Stimulated activated naive CD8-positive, alpha-beta T cell treated with anti-CD3 and anti-CD28 coated beads, Interleukin-15, amount 100 ng/mL, for 72 hours (primary cell): ENCODE results near the gene ZNF527.
"Not testable (repeated sequence)": the region's sequence is repeated elsewhere in the genome, so short reads cannot be mapped to it uniquely, and the experiment has no call there.

Experiments
- ATAC-seq: fragments of 150-1000 bp; cut with Tn5 transposase; 2 replicates; pipeline ENCODE4 v1.10.0; 2021; ENCODE audit warnings: mild to moderate bottlenecking, moderate library complexity
- DNase-seq, 2 donors: peaks; one replicate each; pipeline ENCODE4 v3.0.0; 2021 to 2022
- H3K27ac Mint-ChIP-seq, 2 donors: one replicate each; pipeline ENCODE4 v1.8.0; 2022; ENCODE audit warnings: mild to moderate bottlenecking in 2 of 2, mixed read lengths in 2 of 2, moderate library complexity in 2 of 2
- H3K27me3 Mint-ChIP-seq: one replicate; pipeline ENCODE4 v1.8.0; 2022; ENCODE audit warnings: mixed read lengths
- H3K4me1 Mint-ChIP-seq: one replicate; pipeline ENCODE4 v1.8.0; 2022; ENCODE audit warnings: mild to moderate bottlenecking, mixed read lengths
- H3K4me3 Mint-ChIP-seq, 2 donors: one replicate each; pipeline ENCODE4 v1.8.0; 2022; ENCODE audit warnings: mild to moderate bottlenecking in 2 of 2, mixed read lengths in 2 of 2, moderate library complexity in 1 of 2
- H3K9me3 Mint-ChIP-seq, 2 donors: one replicate each; pipeline ENCODE4 v1.8.0; 2022; ENCODE audit warnings: mixed read lengths in 2 of 2

The ZNF527 gene

GRCh38 chr19:37370880-37371661 lies at the start of gene ZNF527:
Gene ZNF527, plus strand, starts transcription at chr19:37371099. Its CDS starts 3,100 bp downstream, at chr19:37374199.
- peak; percentile 96 for ATAC-seq
- Mint-ChIP-seq H3K27me3 (no peaks in the 10 kb centered on the region), H3K4me3 (peak within 1 kb of the TSS; percentile 90 to 99), H3K4me1 (peaks cover 15% of the 10 kb centered on the region), H3K27ac (peak within 1 kb of the TSS; percentile 94 to 98), H3K9me3 (peaks cover 14 to 15% of the 10 kb centered on the region in 2 donors)
- peak; percentile 96 to 98 for DNase-seq

- ATAC-seq (no peak), DNase-seq (no peak)
- no peak overlapping the region for H3K4me3 Mint-ChIP-seq
- no peaks in the 10 kb centered on the region for H3K27me3 Mint-ChIP-seq
- no peak overlapping the region for H3K27ac Mint-ChIP-seq
- peaks cover 14% of the 10 kb centered on the region for H3K4me1 Mint-ChIP-seq
- no peaks in the 10 kb centered on the region for H3K9me3 Mint-ChIP-seq
Measured at GRCh38 chr19:37329686-37330085, 41.2 kb upstream of the ZNF527 start.

GRCh38 chr19:37332839-37333238 lies 38.1 kb upstream of the ZNF527 start:
- H3K27ac Mint-ChIP-seq, result no peak overlapping the region
- H3K27me3 Mint-ChIP-seq, result no peaks in the 10 kb centered on the region
- peaks cover 0 to 5% of the 10 kb centered on the region in 2 donors for H3K9me3 Mint-ChIP-seq

DNA sequence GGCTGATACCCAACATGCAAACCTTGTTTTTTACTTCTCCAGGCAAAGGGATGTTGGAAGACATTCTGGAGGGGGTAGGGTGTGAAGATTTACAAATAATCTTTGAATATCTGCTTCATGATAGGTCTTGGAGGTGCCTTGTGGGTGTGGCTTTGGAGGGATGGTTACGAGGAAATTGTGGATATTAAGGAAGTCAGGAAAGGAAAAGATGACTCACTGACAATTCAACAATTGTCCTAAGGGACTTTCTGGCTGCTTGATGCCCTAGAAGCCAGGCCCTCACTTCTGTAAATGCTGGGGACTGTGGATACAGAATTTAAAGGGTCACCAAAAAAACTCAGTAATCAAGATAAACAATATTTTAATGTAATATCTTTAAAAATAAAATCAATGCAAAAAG lies 37.4 kb upstream of the ZNF527 start:
- ATAC-seq (no peak), DNase-seq (no peak)
- no peak overlapping the region for H3K4me3 Mint-ChIP-seq
- peak overlapping the region in 1 of 2 donors; percentile 71 for H3K27ac Mint-ChIP-seq
- peaks cover 27% of the 10 kb centered on the region for H3K4me1 Mint-ChIP-seq
- peaks cover 0 to 5% of the 10 kb centered on the region in 2 donors for H3K9me3 Mint-ChIP-seq
- H3K27me3 Mint-ChIP-seq, result no peaks in the 10 kb centered on the region

More at GRCh38 chr19:37332839-37333238, 38.1 kb upstream of the ZNF527 start:
- DNase-seq (no peak), ATAC-seq (no peak)
- Mint-ChIP-seq H3K4me3 (no peak overlapping the region), H3K4me1 (peaks cover 27% of the 10 kb centered on the region)

- ATAC-seq (peak; percentile 100), DNase-seq (peak; percentile 71 to 87)
- H3K27ac Mint-ChIP-seq, result peak overlapping the region; percentile 89 to 94
- peaks cover 27% of the 10 kb centered on the region for H3K4me1 Mint-ChIP-seq
- peaks cover 0 to 5% of the 10 kb centered on the region in 2 donors for H3K9me3 Mint-ChIP-seq
- no peaks in the 10 kb centered on the region for H3K27me3 Mint-ChIP-seq
- H3K4me3 Mint-ChIP-seq, result peak overlapping the region; percentile 85 to 92
Measured at GRCh38 chr19:37334179-37335071, 36.5 kb upstream of the ZNF527 start.

DNA sequence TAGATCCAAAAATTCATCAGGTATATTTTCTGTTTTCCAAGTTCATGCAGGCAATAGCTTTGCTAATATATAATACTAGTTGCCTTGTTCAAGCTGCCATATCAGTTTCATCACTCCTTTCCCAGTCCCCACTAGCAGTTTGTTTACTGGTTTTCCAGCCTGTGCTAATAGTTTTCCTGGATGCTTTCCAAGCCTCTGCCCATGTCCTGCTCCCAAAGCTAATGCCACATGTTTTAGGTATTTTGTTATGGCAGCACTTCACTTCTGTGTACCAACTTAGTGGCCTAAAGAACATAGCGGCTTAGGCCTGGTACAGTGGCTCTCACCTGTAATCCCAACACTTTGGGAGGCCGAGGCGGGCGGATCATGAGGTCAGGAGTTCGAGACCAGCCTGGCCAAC lies 28.1 kb upstream of the ZNF527 start:
- peaks cover 6 to 7% of the 10 kb centered on the region in 2 donors for H3K9me3 Mint-ChIP-seq
- no peaks in the 10 kb centered on the region for H3K4me1 Mint-ChIP-seq
- H3K27ac Mint-ChIP-seq, result peak overlapping the region in 1 of 2 donors; percentile 27
- no peak for ATAC-seq
- H3K27me3 Mint-ChIP-seq, result no peaks in the 10 kb centered on the region
- DNase-seq, result no peak
- H3K4me3 Mint-ChIP-seq, result no peak overlapping the region

GRCh38 chr19:37346091-37346490 lies 24.8 kb upstream of the ZNF527 start:
- DNase-seq (no peak), ATAC-seq (no peak)
- Mint-ChIP-seq H3K4me1 (no peaks in the 10 kb centered on the region), H3K9me3 (no peaks in the 10 kb centered on the region), H3K27me3 (no peaks in the 10 kb centered on the region), H3K4me3 (no peak overlapping the region), H3K27ac (no peak overlapping the region)

DNA sequence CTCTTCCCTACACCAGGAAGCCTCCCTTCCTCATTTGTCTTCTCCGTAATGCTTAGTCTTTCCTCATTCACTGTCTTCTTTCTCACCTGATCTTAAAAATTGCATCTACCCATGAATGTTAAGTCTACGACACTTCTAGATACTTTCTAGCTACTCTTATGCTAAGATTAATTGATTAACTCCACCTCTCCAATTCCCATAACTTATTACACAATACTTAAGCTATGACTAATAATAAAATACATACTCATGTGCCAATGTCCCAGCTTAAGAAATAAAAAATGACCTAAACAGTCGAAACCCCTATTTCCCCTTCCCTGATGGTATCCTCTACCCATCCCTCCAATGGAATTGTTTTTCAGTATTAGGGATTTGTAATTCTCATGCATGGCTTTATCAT lies 22.8 kb upstream of the ZNF527 start:
- Mint-ChIP-seq H3K4me1 (no peaks in the 10 kb centered on the region), H3K4me3 (no peak overlapping the region), H3K27me3 (no peaks in the 10 kb centered on the region), H3K27ac (no peak overlapping the region), H3K9me3 (no peaks in the 10 kb centered on the region)
- no peak for ATAC-seq
- no peak for DNase-seq

- Mint-ChIP-seq H3K4me1 (no peaks in the 10 kb centered on the region), H3K27me3 (no peaks in the 10 kb centered on the region), H3K4me3 (no peak overlapping the region), H3K27ac (no peak overlapping the region), H3K9me3 (peaks cover 31 to 37% of the 10 kb centered on the region in 2 donors)
- DNase-seq (no peak), ATAC-seq (no peak)
Measured at GRCh38 chr19:37353968-37354367, 16.9 kb upstream of the ZNF527 start.

DNA sequence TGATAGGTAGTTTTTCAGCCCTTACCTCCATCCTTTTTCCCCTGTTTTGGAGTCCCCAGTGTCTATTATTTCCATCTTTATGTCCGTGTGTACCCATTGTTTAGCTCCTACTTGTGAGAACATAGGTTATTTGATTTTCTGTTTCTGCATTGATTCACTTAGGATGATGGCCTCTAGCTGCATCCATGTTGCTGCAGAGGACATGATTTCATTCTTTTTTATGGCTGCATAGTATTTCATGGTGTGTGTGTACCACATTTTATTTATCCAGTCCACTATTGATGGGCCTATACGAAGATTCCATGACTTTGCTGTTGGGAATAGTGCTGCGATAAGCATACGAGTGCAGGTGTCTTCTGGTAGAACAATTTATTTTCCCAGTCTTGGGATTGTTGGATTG lies 15.0 kb upstream of the ZNF527 start:
- no peak overlapping the region for H3K27ac Mint-ChIP-seq
- no peaks in the 10 kb centered on the region for H3K27me3 Mint-ChIP-seq
- no peaks in the 10 kb centered on the region for H3K4me1 Mint-ChIP-seq
- H3K4me3 Mint-ChIP-seq, result no peak overlapping the region
- no peak for DNase-seq
- ATAC-seq, result no peak
- H3K9me3 Mint-ChIP-seq, result peaks cover 42 to 46% of the 10 kb centered on the region in 2 donors

DNA sequence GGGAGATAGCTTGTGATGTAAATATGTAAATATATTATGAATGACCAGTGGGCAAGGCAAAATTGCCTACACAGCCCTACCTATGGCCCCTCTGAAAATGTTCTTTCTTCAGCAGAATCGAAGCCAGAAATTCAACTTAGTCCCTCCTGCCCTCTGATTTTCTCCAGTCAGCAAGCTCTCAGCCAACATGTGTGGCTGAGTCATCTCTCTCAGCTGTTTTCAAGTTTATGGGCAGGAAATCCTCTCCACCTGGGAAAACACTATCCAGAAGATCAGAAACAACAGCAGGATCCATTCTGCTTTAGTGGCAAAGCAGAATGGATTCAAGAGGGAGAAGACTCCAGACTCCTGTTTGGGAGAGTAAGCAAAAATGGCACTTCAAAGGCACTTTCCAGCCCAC lies 8.9 kb upstream of the ZNF527 start:
- no peak overlapping the region for H3K27ac Mint-ChIP-seq
- DNase-seq (no peak), ATAC-seq (no peak)
- no peaks in the 10 kb centered on the region for H3K4me1 Mint-ChIP-seq
- no peak overlapping the region for H3K4me3 Mint-ChIP-seq
- H3K27me3 Mint-ChIP-seq, result no peaks in the 10 kb centered on the region
- H3K9me3 Mint-ChIP-seq, result peaks cover 61 to 66% of the 10 kb centered on the region in 2 donors

DNA sequence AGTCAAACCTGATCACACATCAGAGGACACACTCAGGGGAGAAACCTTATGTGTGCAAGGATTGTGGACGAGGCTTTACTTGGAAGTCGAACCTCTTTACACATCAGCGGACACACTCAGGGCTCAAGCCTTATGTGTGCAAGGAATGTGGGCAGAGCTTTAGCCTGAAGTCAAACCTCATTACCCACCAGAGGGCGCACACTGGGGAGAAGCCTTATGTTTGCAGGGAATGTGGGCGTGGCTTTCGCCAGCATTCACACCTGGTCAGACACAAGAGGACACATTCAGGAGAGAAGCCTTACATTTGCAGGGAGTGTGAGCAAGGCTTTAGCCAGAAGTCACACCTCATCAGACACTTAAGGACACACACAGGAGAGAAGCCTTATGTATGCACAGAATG lies 8.2 kb upstream of the ZNF527 start:
- DNase-seq (no peak), ATAC-seq (no peak)
- Mint-ChIP-seq H3K4me3 (no peak overlapping the region), H3K27me3 (no peaks in the 10 kb centered on the region), H3K9me3 (peaks cover 54 to 60% of the 10 kb centered on the region in 2 donors), H3K27ac (no peak overlapping the region), H3K4me1 (no peaks in the 10 kb centered on the region)

DNA sequence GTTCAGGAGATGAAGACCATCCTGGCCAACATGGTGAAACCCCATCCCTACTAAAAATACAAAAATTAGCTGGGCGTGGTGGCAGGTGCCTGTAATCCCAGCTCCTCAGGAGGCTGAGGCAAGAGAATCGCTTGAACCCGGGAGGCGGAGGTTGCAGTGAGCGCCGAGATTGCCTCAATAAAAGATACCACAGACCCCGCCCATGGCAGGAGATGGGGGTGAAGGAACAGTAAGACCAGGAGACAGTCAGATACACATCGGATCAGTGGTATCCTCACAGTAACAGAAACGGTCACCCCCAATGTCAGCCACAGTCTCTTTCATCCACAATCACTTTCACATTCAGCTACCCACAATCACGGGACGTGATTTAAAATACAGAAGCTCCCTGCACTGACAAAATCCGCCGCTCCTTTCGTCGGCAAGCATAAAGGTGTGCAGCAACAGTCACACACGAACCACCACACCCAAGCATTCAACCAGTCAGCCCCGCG lies 466 bp upstream of the ZNF527 start:
- ATAC-seq, result peak; percentile 62
- Mint-ChIP-seq H3K27ac (peak overlapping the region; percentile 94 to 98), H3K9me3 (peaks cover 18 to 21% of the 10 kb centered on the region in 2 donors), H3K4me1 (peaks cover 15% of the 10 kb centered on the region), H3K4me3 (peak overlapping the region; percentile 90 to 99)
- DNase-seq, H3K27me3 Mint-ChIP-seq: not testable (repeated sequence)

DNA sequence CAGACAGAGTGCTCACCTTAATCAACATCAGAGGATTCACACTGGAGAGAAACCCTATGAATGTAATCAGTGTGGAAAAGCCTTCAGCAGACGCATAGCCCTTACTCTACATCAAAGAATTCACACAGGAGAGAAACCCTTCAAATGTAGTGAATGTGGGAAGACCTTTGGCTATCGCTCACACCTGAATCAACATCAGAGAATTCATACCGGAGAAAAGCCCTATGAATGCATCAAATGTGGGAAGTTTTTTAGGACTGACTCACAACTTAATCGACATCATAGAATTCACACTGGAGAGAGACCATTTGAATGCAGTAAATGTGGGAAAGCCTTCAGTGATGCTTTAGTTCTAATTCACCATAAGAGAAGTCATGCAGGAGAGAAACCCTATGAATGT lies 18.3 kb downstream of the ZNF527 start:
- Mint-ChIP-seq H3K4me1 (no peaks in the 10 kb centered on the region), H3K27me3 (no peaks in the 10 kb centered on the region), H3K27ac (no peak overlapping the region), H3K9me3 (peaks cover 63 to 72% of the 10 kb centered on the region in 2 donors), H3K4me3 (no peak overlapping the region)
- no peak for ATAC-seq
- no peak for DNase-seq

DNA sequence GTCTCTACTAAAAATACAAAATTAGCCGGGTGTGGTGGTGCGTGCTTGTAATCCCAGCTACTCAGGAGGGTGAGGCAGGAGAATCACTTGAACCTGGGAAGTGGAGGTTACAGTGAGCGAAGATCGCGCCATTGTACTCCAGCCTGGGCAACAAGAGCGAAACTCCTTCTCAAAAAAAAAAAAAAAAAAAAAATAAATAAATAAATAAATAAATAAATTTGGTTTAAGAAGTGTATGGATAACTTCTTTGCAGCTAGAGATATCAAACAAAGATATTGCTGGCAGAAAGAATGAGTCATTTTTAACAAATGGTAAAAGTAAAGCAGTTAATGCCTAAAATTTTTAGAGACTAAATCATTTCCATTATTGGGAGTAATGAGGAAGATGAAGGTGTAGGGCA lies 20.5 kb downstream of the ZNF527 start:
- H3K4me3 Mint-ChIP-seq, DNase-seq, H3K4me1 Mint-ChIP-seq, ATAC-seq, H3K27me3 Mint-ChIP-seq, H3K27ac Mint-ChIP-seq: not testable (repeated sequence)
- H3K9me3 Mint-ChIP-seq, result peaks cover 59 to 66% of the 10 kb centered on the region in 2 donors

DNA sequence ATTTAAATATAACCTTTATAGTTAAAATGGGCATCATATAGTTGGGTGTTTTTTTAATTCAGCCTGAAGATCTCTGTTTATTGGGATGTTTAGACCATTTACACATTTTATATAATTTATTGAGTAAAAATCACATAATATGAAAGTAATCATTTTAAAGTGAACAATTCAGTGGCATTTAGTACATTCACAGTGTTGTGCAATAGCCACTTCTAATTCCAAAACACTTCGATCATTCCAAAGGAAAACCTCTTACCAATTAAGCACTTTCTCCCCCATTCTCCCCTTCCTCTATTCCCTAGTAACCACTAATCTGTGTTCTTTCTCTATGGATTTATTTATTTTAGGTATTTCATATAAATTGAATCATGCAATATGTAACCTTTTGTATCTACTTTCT lies 30.2 kb downstream of the ZNF527 start:
- Mint-ChIP-seq H3K27me3 (no peaks in the 10 kb centered on the region), H3K27ac (no peak overlapping the region), H3K4me3 (no peak overlapping the region), H3K9me3 (peaks cover 56 to 69% of the 10 kb centered on the region in 2 donors), H3K4me1 (no peaks in the 10 kb centered on the region)
- ATAC-seq (no peak), DNase-seq (no peak)
